ENCODE results near the gene MACC1. TPM values are rescaled to one million over a fixed set of nuclear protein-coding genes. Genes with fewer than 3 reads are reported as not detected.

Gene MACC1
- total RNA-seq, 1 donor: 0.18 TPM

DNA sequence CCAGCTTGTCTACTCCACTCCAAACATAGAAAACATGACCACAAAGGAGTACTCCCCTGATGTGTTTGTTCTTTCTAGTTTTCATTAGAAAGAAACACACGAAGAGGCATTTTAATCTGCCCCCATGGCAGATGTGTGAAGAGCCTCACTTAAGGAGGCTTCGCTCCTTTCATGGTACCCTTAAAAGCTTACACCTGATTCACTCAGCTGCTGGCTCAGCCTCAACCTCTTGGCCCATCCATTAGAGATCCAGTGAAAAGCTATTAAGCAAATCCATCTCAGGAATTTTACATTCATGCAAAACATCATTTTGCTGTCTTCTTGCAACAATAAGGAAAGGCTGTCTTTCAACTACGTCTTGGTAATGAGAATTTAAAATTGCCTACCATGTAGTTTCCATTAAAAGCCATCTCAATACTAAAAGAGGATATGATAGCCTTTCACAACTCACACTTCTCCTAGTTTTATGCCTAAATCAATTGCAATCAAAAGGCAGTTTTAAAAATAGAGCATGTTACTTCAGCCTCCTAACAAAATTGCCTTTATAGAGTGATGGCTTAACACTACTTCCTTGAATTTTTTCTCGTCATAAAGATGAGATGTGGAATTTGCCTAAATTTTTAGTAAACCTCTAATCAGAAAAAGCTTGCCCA, 22.7 kb downstream of the MACC1 start:
- TF ChIP-seq, protein P1, sequence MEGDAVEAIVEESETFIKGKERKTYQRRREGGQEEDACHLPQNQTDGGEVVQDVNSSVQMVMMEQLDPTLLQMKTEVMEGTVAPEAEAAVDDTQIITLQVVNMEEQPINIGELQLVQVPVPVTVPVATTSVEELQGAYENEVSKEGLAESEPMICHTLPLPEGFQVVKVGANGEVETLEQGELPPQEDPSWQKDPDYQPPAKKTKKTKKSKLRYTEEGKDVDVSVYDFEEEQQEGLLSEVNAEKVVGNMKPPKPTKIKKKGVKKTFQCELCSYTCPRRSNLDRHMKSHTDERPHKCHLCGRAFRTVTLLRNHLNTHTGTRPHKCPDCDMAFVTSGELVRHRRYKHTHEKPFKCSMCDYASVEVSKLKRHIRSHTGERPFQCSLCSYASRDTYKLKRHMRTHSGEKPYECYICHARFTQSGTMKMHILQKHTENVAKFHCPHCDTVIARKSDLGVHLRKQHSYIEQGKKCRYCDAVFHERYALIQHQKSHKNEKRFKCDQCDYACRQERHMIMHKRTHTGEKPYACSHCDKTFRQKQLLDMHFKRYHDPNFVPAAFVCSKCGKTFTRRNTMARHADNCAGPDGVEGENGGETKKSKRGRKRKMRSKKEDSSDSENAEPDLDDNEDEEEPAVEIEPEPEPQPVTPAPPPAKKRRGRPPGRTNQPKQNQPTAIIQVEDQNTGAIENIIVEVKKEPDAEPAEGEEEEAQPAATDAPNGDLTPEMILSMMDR (IDR thresholded peaks at IDR 0.05; ENCODE audit: insufficient read depth, low read length): no peak
- no peak for DNase-seq (ENCODE audit: low read depth)
- no peak overlapping the region for H3K4me3 ChIP-seq (ENCODE audit: low read depth, low read length)

DNA sequence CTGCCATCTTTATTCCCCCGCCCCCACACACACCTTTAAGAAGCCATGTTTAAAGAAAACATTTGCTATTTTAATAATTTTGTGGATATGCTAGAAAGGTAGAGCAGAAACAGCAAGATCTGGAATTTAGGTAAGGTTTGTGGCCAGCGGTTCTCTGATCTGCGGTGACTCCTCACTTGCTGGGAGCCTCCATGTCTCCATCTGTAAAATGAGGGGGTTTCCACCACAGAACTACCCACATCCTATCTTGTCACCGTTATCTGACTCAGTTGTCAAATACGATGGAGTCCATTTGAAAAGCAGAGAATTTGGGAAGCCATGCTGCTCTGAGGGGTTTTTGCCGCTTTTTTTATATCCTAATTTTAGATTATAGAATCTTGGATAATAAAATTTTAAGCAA, 23.3 kb downstream of the MACC1 start:
- no peak for DNase-seq (ENCODE audit: low read depth)
- H3K4me3 ChIP-seq (ENCODE audit: low read depth, low read length): no peak overlapping the region
- TF ChIP-seq, protein P1 (IDR thresholded peaks at IDR 0.05; ENCODE audit: insufficient read depth, low read length): no peak

DNA sequence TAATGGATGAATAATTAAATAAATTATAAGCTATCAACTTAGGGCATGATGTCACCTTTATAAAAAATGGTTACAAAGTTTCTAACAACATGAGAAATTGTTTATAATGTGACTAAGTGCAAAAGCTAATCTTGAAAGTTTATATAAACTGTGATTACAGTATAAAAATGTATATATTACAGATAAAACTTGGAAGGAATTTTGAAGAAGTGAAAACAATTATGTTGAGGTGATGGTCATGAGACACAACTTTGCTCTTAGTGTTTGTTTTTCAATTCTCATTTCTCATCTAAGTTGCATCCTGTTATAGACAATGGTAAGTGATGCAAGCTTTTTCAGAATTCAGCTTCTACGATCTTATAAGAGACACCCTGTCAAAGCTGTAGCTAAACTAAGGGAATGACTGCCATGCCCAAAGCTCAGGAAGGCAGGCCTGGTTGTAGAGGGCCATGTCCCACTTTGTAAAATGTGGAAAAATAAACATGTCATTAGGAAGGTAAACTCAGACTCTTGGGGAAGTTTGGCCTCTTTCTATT, 23.9 kb downstream of the MACC1 start:
- DNase-seq (ENCODE audit: low read depth): peak; percentile 70
- TF ChIP-seq, protein P1 (IDR thresholded peaks at IDR 0.05; ENCODE audit: insufficient read depth, low read length): no peak
- no peak overlapping the region for H3K4me3 ChIP-seq (ENCODE audit: low read depth, low read length)

DNA sequence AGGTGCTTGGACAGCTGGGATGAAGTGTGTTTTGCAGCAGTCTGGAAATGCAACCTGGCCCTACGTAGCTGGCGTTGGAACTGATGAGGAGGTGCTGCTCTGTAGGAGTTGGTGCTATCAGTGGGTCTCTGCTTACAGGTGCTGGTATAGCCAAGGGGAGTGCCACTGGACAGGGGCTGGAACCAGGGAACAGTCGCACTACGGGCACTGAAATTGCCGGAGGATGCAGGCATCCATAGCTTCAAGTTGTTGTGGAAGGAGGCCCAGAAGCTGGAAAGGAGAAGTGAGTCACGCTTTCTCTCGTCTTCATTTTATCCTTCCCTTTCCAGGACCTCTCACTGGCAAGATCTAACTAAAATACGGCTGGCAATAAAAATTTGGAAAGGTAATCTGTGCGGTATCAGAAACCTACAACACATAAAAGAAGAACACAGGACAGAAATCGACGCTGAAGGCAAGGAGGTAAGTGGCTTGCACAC, 25.8 kb downstream of the MACC1 start:
- no peak for DNase-seq (ENCODE audit: low read depth)
- TF ChIP-seq, protein P1 (IDR thresholded peaks at IDR 0.05; ENCODE audit: insufficient read depth, low read length): no peak
- no peak overlapping the region for H3K4me3 ChIP-seq (ENCODE audit: low read depth, low read length)

DNA sequence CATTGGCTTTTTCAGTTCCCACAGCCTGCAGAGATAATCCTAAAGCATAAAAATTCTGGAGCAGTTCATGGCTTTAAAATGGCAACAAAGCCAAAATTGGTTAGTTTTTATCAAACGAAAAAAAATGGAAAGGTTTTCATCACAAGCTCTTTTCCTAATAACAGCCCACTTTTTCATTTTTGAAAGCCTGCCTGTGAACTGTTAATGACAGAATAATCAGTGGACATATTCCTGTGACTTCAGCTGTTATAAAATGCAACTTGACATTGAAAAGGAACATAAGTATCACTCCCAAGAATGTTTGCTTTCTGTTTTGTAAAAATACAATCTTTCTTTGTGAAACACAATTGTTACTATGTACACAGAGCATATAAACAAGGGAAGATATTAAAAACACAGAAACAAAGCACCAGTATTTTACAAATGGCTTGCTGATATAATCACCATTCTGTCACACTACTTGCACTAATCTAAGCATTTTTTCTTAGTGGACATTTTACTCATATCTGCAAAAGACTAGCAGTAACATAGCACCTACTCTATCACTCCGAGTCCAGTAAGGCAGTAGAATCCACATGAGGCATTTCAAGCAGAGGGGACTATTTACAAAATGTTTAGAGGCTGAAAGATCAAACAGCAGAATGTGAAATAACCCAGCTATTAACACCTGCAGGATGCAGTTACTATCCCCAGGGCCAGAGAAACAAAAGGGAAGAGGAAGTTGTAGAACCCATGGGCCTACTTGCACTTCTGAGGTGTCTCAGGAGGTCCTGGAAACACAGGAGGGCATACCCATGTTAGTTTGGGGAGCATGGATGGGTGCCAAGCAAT, 26.4 kb downstream of the MACC1 start:
- TF ChIP-seq, protein P1 (IDR thresholded peaks at IDR 0.05; ENCODE audit: insufficient read depth, low read length): no peak
- no peak for DNase-seq (ENCODE audit: low read depth)
- no peak overlapping the region for H3K4me3 ChIP-seq (ENCODE audit: low read depth, low read length)

DNA sequence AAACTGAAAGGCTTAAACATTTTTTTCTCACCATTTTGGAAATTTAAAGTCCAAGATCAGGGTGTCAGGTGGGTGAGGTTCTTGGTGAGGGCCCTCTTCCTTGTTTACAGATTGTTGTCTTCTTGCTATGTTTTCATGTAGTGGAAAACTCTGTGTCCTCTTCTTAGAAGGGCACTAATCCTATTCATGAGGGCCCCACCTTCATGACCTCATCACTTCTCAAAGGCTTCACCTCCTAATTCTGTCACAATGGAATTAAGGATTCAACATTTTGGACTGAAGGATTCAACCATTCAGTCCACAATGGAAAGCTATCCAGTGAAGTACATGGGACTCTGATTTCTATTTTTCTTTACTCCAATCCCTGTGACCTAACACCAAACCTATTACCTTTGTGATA, 27.3 kb downstream of the MACC1 start:
- TF ChIP-seq, protein P1 (IDR thresholded peaks at IDR 0.05; ENCODE audit: insufficient read depth, low read length): no peak

More for the DNA sequence above, 27.3 kb downstream of the MACC1 start:
- DNase-seq (ENCODE audit: low read depth): no peak
- no peak overlapping the region for H3K4me3 ChIP-seq (ENCODE audit: low read depth, low read length)

All from fibroblast of the aortic adventitia (primary cell).